ENCODE results near the gene LAPTM5. TPM values are rescaled to one million over a fixed set of nuclear protein-coding genes. Genes with fewer than 3 reads are reported as not detected.

The LAPTM5 gene
- total and polyA plus RNA-seq, 4 donors, result 58.7 to 653 (median 271) TPM

DNA sequence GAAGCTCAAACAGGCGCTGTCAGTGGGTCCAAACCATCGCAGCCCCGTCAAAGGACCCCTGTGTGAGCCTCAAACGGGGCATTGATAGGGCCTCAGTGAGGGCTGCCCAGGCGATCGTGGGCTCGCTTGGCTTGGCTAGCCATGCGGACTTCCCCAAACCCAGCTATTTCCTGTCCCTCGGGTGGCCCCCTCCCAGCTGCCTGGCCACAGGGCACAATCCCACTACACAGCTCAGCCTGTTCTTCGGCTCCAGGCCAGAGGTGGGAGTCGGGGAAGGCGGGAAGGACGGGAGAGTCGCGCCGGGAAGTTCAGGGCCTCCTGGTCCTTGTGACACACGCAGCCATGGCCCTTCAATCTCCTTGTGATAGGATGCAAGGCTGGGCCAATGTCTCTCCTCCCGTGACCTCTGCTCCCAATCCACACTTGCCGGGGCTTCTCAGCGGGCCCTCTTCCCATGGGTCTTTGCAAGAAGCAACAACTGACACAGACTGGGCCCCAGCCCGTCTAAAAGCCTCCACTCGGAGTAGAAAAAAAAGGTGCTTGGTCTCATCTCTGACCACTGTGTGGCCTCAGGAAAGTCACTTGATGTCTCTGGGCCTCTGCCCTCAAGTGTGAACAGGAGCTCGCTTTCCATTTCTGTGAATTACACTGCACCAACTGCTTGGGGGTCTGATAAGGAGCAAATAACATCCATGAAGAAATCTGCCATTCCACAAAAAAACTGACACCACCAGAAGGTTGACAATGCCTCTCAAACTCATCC lies 27.0 kb downstream of the LAPTM5 start:
- no peak overlapping the region for H3K9ac ChIP-seq (ENCODE audit: insufficient read depth in 1 of 2, low read length in 2 of 2)
- peaks cover 0 to 2% (median 0%) of the 10 kb centered on the region in 4 donors for H3K9me3 ChIP-seq (ENCODE audit: control insufficient read depth in 4 of 4, insufficient read depth in 3 of 4, low read length in 3 of 4)
- TF ChIP-seq, protein P1, sequence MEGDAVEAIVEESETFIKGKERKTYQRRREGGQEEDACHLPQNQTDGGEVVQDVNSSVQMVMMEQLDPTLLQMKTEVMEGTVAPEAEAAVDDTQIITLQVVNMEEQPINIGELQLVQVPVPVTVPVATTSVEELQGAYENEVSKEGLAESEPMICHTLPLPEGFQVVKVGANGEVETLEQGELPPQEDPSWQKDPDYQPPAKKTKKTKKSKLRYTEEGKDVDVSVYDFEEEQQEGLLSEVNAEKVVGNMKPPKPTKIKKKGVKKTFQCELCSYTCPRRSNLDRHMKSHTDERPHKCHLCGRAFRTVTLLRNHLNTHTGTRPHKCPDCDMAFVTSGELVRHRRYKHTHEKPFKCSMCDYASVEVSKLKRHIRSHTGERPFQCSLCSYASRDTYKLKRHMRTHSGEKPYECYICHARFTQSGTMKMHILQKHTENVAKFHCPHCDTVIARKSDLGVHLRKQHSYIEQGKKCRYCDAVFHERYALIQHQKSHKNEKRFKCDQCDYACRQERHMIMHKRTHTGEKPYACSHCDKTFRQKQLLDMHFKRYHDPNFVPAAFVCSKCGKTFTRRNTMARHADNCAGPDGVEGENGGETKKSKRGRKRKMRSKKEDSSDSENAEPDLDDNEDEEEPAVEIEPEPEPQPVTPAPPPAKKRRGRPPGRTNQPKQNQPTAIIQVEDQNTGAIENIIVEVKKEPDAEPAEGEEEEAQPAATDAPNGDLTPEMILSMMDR (IDR thresholded peaks at IDR 0.05; ENCODE audit: control extremely low read depth, extremely low read depth), result no peak
- ATAC-seq (ENCODE audit: insufficient read depth, low FRiP score) (no peak), DNase-seq (no peak)
- WGBS, 2 donors, result 60 to 63% methylated on average over 23 of the region's 23 CpGs
- peaks cover 0 to 3% (median 0%) of the 10 kb centered on the region in 5 donors for H3K4me1 ChIP-seq (ENCODE audit: control insufficient read depth in 5 of 5, insufficient read depth in 5 of 5, low read length in 5 of 5)
- H3K27me3 ChIP-seq (ENCODE audit: control insufficient read depth in 3 of 3, insufficient read depth in 3 of 3, low read length in 2 of 3), result no peaks in the 10 kb centered on the region
- no peak overlapping the region for H3K4me3 ChIP-seq
- peaks cover 0 to 12% (median 0%) of the 10 kb centered on the region in 4 donors for H3K36me3 ChIP-seq (ENCODE audit: control insufficient read depth in 4 of 4, insufficient read depth in 4 of 4, low read length in 4 of 4)
- no peak overlapping the region for H3K27ac ChIP-seq (ENCODE audit: low read depth in 1 of 2, low read length in 1 of 2)

- H3K27me3 ChIP-seq (ENCODE audit: control insufficient read depth in 3 of 3, insufficient read depth in 3 of 3, low read length in 2 of 3), result no peaks in the 10 kb centered on the region
- H3K9me3 ChIP-seq (ENCODE audit: control insufficient read depth in 4 of 4, insufficient read depth in 3 of 4, low read length in 3 of 4), result peaks cover 0 to 2% (median 0%) of the 10 kb centered on the region in 4 donors
- DNase-seq, result no peak
- no peak for ATAC-seq (ENCODE audit: insufficient read depth, low FRiP score)
- 87 to 92% methylated on average over 6 of the region's 6 CpGs for WGBS, 2 donors
- H3K4me3 ChIP-seq, result no peak overlapping the region
- TF ChIP-seq, protein P1 (IDR thresholded peaks at IDR 0.05; ENCODE audit: control extremely low read depth, extremely low read depth), result no peak
- no peak overlapping the region for H3K27ac ChIP-seq (ENCODE audit: low read depth in 1 of 2, low read length in 1 of 2)
- H3K9ac ChIP-seq (ENCODE audit: insufficient read depth in 1 of 2, low read length in 2 of 2), result no peak overlapping the region
- H3K36me3 ChIP-seq (ENCODE audit: control insufficient read depth in 4 of 4, insufficient read depth in 4 of 4, low read length in 4 of 4), result peaks cover 0 to 12% (median 0%) of the 10 kb centered on the region in 4 donors
- H3K4me1 ChIP-seq (ENCODE audit: control insufficient read depth in 5 of 5, insufficient read depth in 5 of 5, low read length in 5 of 5), result peaks cover 0 to 3% (median 0%) of the 10 kb centered on the region in 5 donors
Measured at GRCh38 chr1:30729901-30730300, 27.7 kb downstream of the LAPTM5 start.

GRCh38 chr1:30728832-30729638 lies 28.5 kb downstream of the LAPTM5 start:
- Histone ChIP-seq H3K4me3 (no peak overlapping the region), H3K36me3 (ENCODE audit: control insufficient read depth in 4 of 4, insufficient read depth in 4 of 4, low read length in 4 of 4) (peaks cover 0 to 9% (median 0%) of the 10 kb centered on the region in 4 donors), H3K27ac (ENCODE audit: low read depth in 1 of 2, low read length in 1 of 2) (no peak overlapping the region), H3K9ac (ENCODE audit: insufficient read depth in 1 of 2, low read length in 2 of 2) (no peak overlapping the region), H3K4me1 (ENCODE audit: control insufficient read depth in 5 of 5, insufficient read depth in 5 of 5, low read length in 5 of 5) (peaks cover 0 to 3% (median 0%) of the 10 kb centered on the region in 5 donors), H3K27me3 (ENCODE audit: control insufficient read depth in 3 of 3, insufficient read depth in 3 of 3, low read length in 2 of 3) (no peaks in the 10 kb centered on the region), H3K9me3 (ENCODE audit: control insufficient read depth in 4 of 4, insufficient read depth in 3 of 4, low read length in 3 of 4) (peaks cover 0 to 2% (median 0%) of the 10 kb centered on the region in 4 donors)
- WGBS, 2 donors, result 78 to 82% methylated on average over 17 of the region's 17 CpGs
- ATAC-seq (ENCODE audit: insufficient read depth, low FRiP score), result no peak
- DNase-seq, result no peak
- TF ChIP-seq, protein P1 (IDR thresholded peaks at IDR 0.05; ENCODE audit: control extremely low read depth, extremely low read depth), result no peak

Data from lung (tissue), 12 donors.